ENCODE measurements around the gene ELAPOR1. TPM values are rescaled to one million over a fixed set of nuclear protein-coding genes. Genes with fewer than 3 reads are reported as not detected.

Gene ELAPOR1
- total RNA-seq, 4 donors from 2014 or later, result 0.48 to 3.3 (median 0.74) TPM; not detected in 1

- TF ChIP-seq, protein P1, sequence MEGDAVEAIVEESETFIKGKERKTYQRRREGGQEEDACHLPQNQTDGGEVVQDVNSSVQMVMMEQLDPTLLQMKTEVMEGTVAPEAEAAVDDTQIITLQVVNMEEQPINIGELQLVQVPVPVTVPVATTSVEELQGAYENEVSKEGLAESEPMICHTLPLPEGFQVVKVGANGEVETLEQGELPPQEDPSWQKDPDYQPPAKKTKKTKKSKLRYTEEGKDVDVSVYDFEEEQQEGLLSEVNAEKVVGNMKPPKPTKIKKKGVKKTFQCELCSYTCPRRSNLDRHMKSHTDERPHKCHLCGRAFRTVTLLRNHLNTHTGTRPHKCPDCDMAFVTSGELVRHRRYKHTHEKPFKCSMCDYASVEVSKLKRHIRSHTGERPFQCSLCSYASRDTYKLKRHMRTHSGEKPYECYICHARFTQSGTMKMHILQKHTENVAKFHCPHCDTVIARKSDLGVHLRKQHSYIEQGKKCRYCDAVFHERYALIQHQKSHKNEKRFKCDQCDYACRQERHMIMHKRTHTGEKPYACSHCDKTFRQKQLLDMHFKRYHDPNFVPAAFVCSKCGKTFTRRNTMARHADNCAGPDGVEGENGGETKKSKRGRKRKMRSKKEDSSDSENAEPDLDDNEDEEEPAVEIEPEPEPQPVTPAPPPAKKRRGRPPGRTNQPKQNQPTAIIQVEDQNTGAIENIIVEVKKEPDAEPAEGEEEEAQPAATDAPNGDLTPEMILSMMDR (IDR thresholded peaks at IDR 0.05), result no peak
- no peak for ATAC-seq (ENCODE audit: low FRiP score)
- no peak for DNase-seq (ENCODE audit: low spot score)
Measured at GRCh38 chr1:109095631-109096030, 18.3 kb upstream of the ELAPOR1 start.

GRCh38 chr1:109096120-109096519 is 17.8 kb upstream of the ELAPOR1 start:
- no peak for ATAC-seq (ENCODE audit: low FRiP score)
- TF ChIP-seq, protein P1 (IDR thresholded peaks at IDR 0.05), result no peak
- DNase-seq (ENCODE audit: low spot score), result no peak

- ATAC-seq (ENCODE audit: low FRiP score) (peak; percentile 98), DNase-seq (ENCODE audit: low spot score) (peak; percentile 89)
- TF ChIP-seq, protein P1 (IDR thresholded peaks at IDR 0.05), result peak in 1 of 3 donors; percentile 5
Measured at GRCh38 chr1:109099938-109100773, 13.8 kb upstream of the ELAPOR1 start.

GRCh38 chr1:109104364-109105151 is 9.4 kb upstream of the ELAPOR1 start:
- DNase-seq (ENCODE audit: low spot score) (no peak), ATAC-seq (ENCODE audit: low FRiP score) (no peak)
- TF ChIP-seq, protein P1 (IDR thresholded peaks at IDR 0.05), result no peak

DNA sequence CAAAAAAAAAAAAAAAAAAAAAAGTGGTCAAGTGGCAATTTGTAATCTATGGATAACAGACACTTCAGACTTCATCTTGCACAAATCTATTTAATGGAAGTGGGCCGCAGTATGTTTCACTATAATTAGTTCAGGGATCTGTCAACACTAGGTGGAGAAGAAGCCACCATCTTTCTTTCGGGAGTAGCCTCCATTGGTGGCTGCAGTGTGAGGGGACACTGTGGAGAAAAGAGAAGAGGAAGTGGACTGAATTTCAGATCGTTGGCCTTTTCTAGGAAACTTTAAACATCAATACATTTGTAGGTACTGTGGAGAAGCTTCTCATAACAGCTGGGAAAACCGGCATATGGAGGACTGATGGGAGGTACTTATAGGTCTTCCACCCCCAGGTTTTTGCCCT is 8.0 kb upstream of the ELAPOR1 start:
- TF ChIP-seq, protein P1 (IDR thresholded peaks at IDR 0.05), result no peak
- no peak for DNase-seq (ENCODE audit: low spot score)
- ATAC-seq (ENCODE audit: low FRiP score), result no peak

- no peak for DNase-seq (ENCODE audit: low spot score)
- no peak for ATAC-seq (ENCODE audit: low FRiP score)
Measured at GRCh38 chr1:109107785-109108184, 6.1 kb upstream of the ELAPOR1 start.

More at GRCh38 chr1:109107785-109108184, 6.1 kb upstream of the ELAPOR1 start:
- TF ChIP-seq, protein P1 (IDR thresholded peaks at IDR 0.05), result no peak

Data from omental fat pad (tissue), 4 donors.